Right forelimb (tissue), 1 donor: ENCODE measurements around the gene PAGR1.
"Not testable (repeated sequence)": the region's sequence is repeated elsewhere in the genome, so short reads cannot be mapped to it uniquely, and the experiment has no call there.

ENCODE experiments used
- DNase-seq: peaks from one replicate; pipeline ENCODE4 v3.0.0-alpha.2; 2018

Gene PAGR1

GRCh38 chr16:29841631-29842030, 25.7 kb downstream of the PAGR1 start:
- DNase-seq, result no peak

GRCh38 chr16:29842732-29843346, 26.9 kb downstream of the PAGR1 start:
- DNase-seq, result no peak

- DNase-seq, result no peak
These were observed 28.0 kb downstream of the PAGR1 start for GRCh38 chr16:29843931-29844330.

GRCh38 chr16:29844575-29845331, 28.8 kb downstream of the PAGR1 start:
- DNase-seq, result no peak

- no peak for DNase-seq
These were observed 29.7 kb downstream of the PAGR1 start for GRCh38 chr16:29845656-29846055.

GRCh38 chr16:29848420-29849297, 32.7 kb downstream of the PAGR1 start:
- DNase-seq, result peak; percentile 59

- no peak for DNase-seq
These were observed 33.6 kb downstream of the PAGR1 start for GRCh38 chr16:29849505-29849904.

GRCh38 chr16:29850998-29851397, 35.0 kb downstream of the PAGR1 start:
- no peak for DNase-seq

GRCh38 chr16:29852654-29853053, 36.7 kb downstream of the PAGR1 start:
- DNase-seq, result no peak

- no peak for DNase-seq
These were observed 38.7 kb downstream of the PAGR1 start for GRCh38 chr16:29854520-29855100.

- DNase-seq, result no peak
These were observed 41.3 kb downstream of the PAGR1 start for GRCh38 chr16:29857133-29857760.

- no peak for DNase-seq
These were observed 42.3 kb downstream of the PAGR1 start for GRCh38 chr16:29858149-29858849.

- DNase-seq, result no peak
These were observed 43.0 kb downstream of the PAGR1 start for GRCh38 chr16:29858974-29859373.

GRCh38 chr16:29860218-29860617, 44.3 kb downstream of the PAGR1 start:
- no peak for DNase-seq

- DNase-seq, result peak; percentile 50
These were observed 46.5 kb downstream of the PAGR1 start for GRCh38 chr16:29862383-29862883.

GRCh38 chr16:29862884-29863668, 47.1 kb downstream of the PAGR1 start, which contains the start of gene CDIPT:
Gene CDIPT, minus strand, starts transcription at chr16:29863226. Its CDS starts 369 bp downstream, at chr16:29862857.
- peak; percentile 93 for DNase-seq

GRCh38 chr16:29863669-29863984, 47.7 kb downstream of the PAGR1 start:
- no peak for DNase-seq

- DNase-seq, result no peak
These were observed 48.3 kb downstream of the PAGR1 start for GRCh38 chr16:29864205-29864604.

- no peak for DNase-seq
These were observed 52.6 kb downstream of the PAGR1 start for GRCh38 chr16:29868396-29869009.

- DNase-seq, result not testable (repeated sequence)
These were observed 53.1 kb downstream of the PAGR1 start for GRCh38 chr16:29869067-29869466.
